ENCODE measurements around the gene GAL3ST3. TPM values are rescaled to one million over a fixed set of nuclear protein-coding genes. Genes with fewer than 3 reads are reported as not detected.

The GAL3ST3 gene
- total RNA-seq, 1 donor from 2014 or later, result 3.7 TPM

DNA sequence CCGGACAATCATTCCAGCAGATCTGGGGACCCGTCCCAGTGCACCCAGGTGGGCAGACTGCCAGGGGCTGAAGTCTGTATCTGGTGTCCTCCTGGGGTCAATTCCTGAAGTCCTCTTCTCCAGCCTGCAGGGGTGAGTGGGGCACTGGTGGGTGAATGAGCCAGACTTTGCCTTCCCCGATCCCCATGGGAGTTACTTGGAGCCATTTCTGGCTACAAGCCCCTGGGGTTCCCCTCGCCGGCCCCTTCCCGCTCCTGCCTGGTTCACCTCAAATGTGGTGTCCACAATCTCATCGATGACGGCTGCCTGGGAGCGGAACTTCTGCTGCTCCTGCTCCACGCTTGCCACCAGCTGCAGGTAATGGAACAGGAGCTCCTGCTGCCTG lies 32.2 kb downstream of the GAL3ST3 start:
- TF ChIP-seq, protein P1, sequence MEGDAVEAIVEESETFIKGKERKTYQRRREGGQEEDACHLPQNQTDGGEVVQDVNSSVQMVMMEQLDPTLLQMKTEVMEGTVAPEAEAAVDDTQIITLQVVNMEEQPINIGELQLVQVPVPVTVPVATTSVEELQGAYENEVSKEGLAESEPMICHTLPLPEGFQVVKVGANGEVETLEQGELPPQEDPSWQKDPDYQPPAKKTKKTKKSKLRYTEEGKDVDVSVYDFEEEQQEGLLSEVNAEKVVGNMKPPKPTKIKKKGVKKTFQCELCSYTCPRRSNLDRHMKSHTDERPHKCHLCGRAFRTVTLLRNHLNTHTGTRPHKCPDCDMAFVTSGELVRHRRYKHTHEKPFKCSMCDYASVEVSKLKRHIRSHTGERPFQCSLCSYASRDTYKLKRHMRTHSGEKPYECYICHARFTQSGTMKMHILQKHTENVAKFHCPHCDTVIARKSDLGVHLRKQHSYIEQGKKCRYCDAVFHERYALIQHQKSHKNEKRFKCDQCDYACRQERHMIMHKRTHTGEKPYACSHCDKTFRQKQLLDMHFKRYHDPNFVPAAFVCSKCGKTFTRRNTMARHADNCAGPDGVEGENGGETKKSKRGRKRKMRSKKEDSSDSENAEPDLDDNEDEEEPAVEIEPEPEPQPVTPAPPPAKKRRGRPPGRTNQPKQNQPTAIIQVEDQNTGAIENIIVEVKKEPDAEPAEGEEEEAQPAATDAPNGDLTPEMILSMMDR (conservative IDR thresholded peaks at IDR 0.05), result no peak
- Mint-ChIP-seq H3K27ac (no peak overlapping the region), H3K36me3 (no peaks in the 10 kb centered on the region), H3K4me3 (no peak overlapping the region), H3K27me3 (no peaks in the 10 kb centered on the region), H3K4me1 (ENCODE audit: unreplicated experiment) (no peaks in the 10 kb centered on the region), H3K9me3 (no peaks in the 10 kb centered on the region)
- no peak for DNase-seq (ENCODE audit: extremely low spot score, unreplicated experiment)

DNA sequence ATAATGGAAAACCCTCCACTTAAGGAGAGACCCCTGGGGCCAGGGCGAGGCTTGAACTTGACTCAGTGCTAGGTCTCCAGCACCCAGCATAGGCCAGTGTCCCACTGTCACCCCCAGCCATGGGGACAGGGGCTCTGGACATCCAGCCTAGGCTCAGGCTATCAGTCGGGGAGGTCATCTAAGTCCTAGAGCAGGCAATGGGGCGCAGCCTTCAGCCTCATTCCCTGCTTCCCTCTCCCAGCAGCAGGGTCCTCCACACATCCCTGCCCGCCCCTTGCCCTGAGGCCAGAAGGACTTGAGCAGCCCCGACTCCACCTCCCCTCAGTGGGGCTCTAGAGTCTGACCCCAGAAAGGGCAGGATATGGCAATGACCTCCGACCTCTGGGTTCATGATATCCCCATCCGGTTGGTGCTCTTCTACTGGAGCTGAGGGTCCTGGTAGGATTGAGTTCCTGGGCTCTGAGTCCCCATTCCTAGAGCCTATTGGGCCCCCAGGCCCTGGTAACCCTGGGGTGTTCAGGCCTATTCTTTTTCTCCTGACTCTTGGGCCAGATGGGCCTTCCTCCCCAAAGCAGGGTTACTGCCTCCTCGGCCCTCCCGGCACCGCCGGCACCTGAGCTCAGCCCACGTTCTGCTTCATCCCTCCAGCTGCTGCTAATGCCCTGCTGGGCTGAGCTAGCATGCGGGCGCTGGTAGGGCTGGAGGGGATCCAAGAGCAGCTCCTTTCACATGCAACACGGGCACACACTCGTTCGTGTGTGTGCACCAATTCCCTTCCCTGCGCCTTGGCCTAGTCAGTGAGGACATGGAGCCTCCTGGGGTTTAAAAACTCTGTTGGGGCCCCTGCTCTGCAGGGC lies 32.8 kb downstream of the GAL3ST3 start:
- no peak for DNase-seq (ENCODE audit: extremely low spot score, unreplicated experiment)
- no peaks in the 10 kb centered on the region for H3K4me1 Mint-ChIP-seq (ENCODE audit: unreplicated experiment)
- H3K36me3 Mint-ChIP-seq, result no peaks in the 10 kb centered on the region
- peaks cover 3% of the 10 kb centered on the region for H3K27me3 Mint-ChIP-seq
- H3K27ac Mint-ChIP-seq, result no peak overlapping the region
- TF ChIP-seq, protein P1 (conservative IDR thresholded peaks at IDR 0.05), result no peak
- H3K4me3 Mint-ChIP-seq, result no peak overlapping the region
- H3K9me3 Mint-ChIP-seq, result no peaks in the 10 kb centered on the region

DNA sequence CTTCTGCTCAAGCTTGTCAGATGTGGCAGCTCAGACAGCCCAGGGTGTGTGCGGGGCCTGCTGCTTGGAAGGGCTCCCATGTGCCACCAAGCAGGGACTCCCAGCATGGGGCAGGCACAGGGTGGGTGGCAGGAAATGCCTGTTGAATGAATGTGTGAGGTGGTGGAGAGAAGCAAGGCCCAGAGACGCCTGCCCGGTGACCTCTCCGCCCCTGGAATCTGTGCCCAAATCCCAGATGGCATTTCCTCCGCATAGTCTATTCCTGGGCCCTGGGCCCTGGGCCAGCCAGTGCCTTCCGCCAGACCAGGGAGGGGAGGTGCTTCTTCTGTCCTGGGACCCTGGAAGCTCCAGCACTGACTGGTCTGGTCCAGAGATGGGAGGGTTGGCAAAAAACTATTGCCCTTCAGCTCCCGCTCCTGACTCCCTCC lies 33.5 kb downstream of the GAL3ST3 start:
- Mint-ChIP-seq H3K27ac (no peak overlapping the region), H3K27me3 (peaks cover 4% of the 10 kb centered on the region), H3K36me3 (no peaks in the 10 kb centered on the region), H3K4me1 (ENCODE audit: unreplicated experiment) (no peaks in the 10 kb centered on the region), H3K4me3 (no peak overlapping the region), H3K9me3 (no peaks in the 10 kb centered on the region)
- no peak for DNase-seq (ENCODE audit: extremely low spot score, unreplicated experiment)
- TF ChIP-seq, protein P1 (conservative IDR thresholded peaks at IDR 0.05), result no peak

DNA sequence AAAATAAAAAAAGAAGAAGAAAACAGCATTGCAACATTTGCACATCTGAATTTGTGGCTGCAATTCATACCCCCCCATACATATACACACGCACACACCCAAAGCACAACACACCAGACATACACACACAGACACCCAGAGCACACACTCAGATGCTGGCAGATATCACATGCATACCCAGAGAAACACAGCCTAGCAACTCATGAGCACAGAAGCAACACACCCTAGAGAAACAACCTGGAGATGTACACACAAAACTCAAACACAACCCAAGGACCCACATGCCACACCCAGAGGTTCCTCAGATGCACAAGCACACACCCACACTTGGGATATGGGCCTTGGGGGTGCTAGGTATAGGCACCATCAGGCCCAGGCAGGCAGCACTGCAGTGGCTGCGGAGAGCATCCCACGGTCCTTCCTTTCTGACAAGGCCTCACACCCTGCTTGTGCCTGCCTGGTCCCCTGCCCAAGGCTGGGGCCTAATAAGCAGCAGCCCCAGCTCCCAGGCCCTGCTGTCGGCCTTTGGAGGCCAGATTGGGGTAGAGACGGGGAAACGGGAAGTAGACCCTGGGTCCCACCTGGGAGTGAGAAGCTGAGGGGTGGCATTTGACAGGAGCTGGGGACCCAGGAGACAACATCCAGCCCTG lies 34.0 kb downstream of the GAL3ST3 start:
- TF ChIP-seq, protein P1 (conservative IDR thresholded peaks at IDR 0.05), result no peak
- Mint-ChIP-seq H3K9me3 (no peaks in the 10 kb centered on the region), H3K36me3 (no peaks in the 10 kb centered on the region), H3K27ac (peak overlapping the region; percentile 2), H3K4me1 (ENCODE audit: unreplicated experiment) (no peaks in the 10 kb centered on the region), H3K27me3 (peaks cover 9% of the 10 kb centered on the region), H3K4me3 (no peak overlapping the region)
- DNase-seq (ENCODE audit: extremely low spot score, unreplicated experiment), result no peak

DNA sequence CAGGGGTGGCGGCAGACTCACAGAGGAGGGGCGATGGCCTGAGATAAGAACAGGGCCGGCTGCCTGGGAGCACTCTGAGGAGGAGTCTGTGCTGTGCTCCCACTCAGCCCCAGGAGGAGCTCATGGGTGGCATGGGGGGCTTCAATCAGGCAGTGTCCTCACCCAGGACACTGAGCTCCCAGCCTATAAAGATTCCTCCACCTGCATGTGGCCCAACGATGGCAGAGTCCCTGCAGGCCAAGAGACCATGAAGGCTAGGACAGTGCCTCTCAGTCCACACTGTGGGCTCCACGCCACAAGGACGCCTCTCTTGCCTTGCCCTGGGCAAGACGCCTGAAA lies 35.2 kb downstream of the GAL3ST3 start:
- H3K36me3 Mint-ChIP-seq, result no peaks in the 10 kb centered on the region
- H3K9me3 Mint-ChIP-seq, result no peaks in the 10 kb centered on the region
- DNase-seq (ENCODE audit: extremely low spot score, unreplicated experiment), result no peak
- TF ChIP-seq, protein P1 (conservative IDR thresholded peaks at IDR 0.05), result no peak
- H3K4me1 Mint-ChIP-seq (ENCODE audit: unreplicated experiment), result no peaks in the 10 kb centered on the region
- H3K27me3 Mint-ChIP-seq, result peaks cover 13% of the 10 kb centered on the region
- no peak overlapping the region for H3K27ac Mint-ChIP-seq
- no peak overlapping the region for H3K4me3 Mint-ChIP-seq

Data from type B pancreatic cell (in vitro differentiated cells).